ENCODE data around the gene CANT1. TPM values are rescaled to one million over a fixed set of nuclear protein-coding genes. Genes with fewer than 3 reads are reported as not detected.
"Not testable (repeated sequence)": the region's sequence is repeated elsewhere in the genome, so short reads cannot be mapped to it uniquely, and the experiment has no call there.

CANT1 gene
- total RNA-seq, 5 donors from 2014 or later (not counting 1 experiment from before 2014, with no cell fraction given) = 46.2 to 63.1 (median 57.7) TPM

GRCh38 chr17:78966123-78966813 is 43.3 kb downstream of the CANT1 start:
- WGBS (ENCODE audit: insufficient coverage) = 88% methylated on average over 14 of the region's 26 CpGs
- Mint-ChIP-seq H3K4me1 (peaks cover 4 to 9% (median 7%) of the 10 kb centered on the region in 3 donors), H3K36me3 (no peaks in the 10 kb centered on the region), H3K27ac (no peak overlapping the region), H3K9me3 (no peaks in the 10 kb centered on the region), H3K27me3 (no peaks in the 10 kb centered on the region), H3K4me3 (no peak overlapping the region)
- peaks cover 0 to 7% of the 10 kb centered on the region in 2 experiments for H3K27me3 ChIP-seq (replicated peaks in 1 of 2; ENCODE audit: control insufficient read depth in 2 of 2, extremely low read depth in 1 of 2, insufficient read depth in 2 of 2, low read length in 1 of 2)
- H3K36me3 ChIP-seq (ENCODE audit: control insufficient read depth in 2 of 2, extremely low read depth in 1 of 2, insufficient read depth in 1 of 2, low read length in 1 of 2) = peaks cover 2 to 7% of the 10 kb centered on the region in 2 donors
- H3K9me3 ChIP-seq = no peaks in the 10 kb centered on the region
- POLR2A ChIA-PET = no interaction called here
- no peak overlapping the region for H3K27ac ChIP-seq (ENCODE audit: low read length)
- no peak overlapping the region for H3K4me3 ChIP-seq (ENCODE audit: control insufficient read depth in 1 of 2, extremely low read depth in 1 of 2, low read length in 1 of 2)
- ATAC-seq (replicated peaks in 1 of 4) = no peak
- CTCF ChIA-PET = interaction anchor here in 1 of 2 donors (0.6 kb wide), 1 partner anchor 101 kb away, joined by 4 read pairs; no protein-coding TSS in a partner anchor
- peaks cover 0 to 5% of the 10 kb centered on the region in 2 experiments for H3K4me1 ChIP-seq (ENCODE audit: control insufficient read depth in 1 of 2, extremely low read depth in 1 of 2, insufficient read depth in 2 of 2, low read length in 2 of 2)
- DNase-seq = no peak

DNA sequence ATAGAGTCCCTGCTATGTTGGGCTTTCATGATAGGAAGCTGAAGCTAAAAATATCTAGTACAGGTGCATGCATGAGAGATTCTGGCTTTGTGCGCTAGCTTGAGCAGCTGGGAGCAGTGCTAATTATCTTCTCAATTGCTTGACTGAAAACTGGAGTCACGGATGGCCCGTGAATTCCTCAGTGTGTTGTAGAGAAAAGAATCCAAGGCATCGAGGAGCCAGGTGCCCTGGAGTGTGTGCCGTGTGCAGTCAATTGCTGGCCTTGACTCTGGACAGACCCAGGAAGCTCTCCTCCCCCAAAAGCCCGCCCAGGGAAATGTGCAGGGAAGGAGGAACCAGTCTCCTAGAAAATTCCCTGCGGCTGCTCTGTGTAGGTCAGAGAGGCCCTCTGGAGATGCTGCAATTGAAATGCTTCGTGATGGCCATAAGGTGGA is 44.1 kb downstream of the CANT1 start:
- DNase-seq (no peak), ATAC-seq (replicated peaks in 1 of 4) (no peak)
- Histone ChIP-seq H3K36me3 (ENCODE audit: control insufficient read depth in 2 of 2, extremely low read depth in 1 of 2, insufficient read depth in 1 of 2, low read length in 1 of 2) (peaks cover 2 to 7% of the 10 kb centered on the region in 2 donors), H3K9me3 (no peaks in the 10 kb centered on the region), H3K27me3 (replicated peaks in 1 of 2; ENCODE audit: control insufficient read depth in 2 of 2, extremely low read depth in 1 of 2, insufficient read depth in 2 of 2, low read length in 1 of 2) (peaks cover 0 to 3% of the 10 kb centered on the region in 2 experiments), H3K4me3 (ENCODE audit: control insufficient read depth in 1 of 2, extremely low read depth in 1 of 2, low read length in 1 of 2) (no peak overlapping the region), H3K27ac (ENCODE audit: low read length) (no peak overlapping the region), H3K4me1 (ENCODE audit: control insufficient read depth in 1 of 2, extremely low read depth in 1 of 2, insufficient read depth in 2 of 2, low read length in 2 of 2) (no peaks in the 10 kb centered on the region)
- WGBS (ENCODE audit: insufficient coverage) = 78% methylated on average over 5 of the region's 8 CpGs
- CTCF ChIA-PET = no interaction called here
- Mint-ChIP-seq H3K27ac (no peak overlapping the region), H3K9me3 (no peaks in the 10 kb centered on the region), H3K4me1 (peaks cover 0 to 3% (median 2%) of the 10 kb centered on the region in 3 donors), H3K27me3 (no peaks in the 10 kb centered on the region), H3K36me3 (no peaks in the 10 kb centered on the region), H3K4me3 (no peak overlapping the region)
- POLR2A ChIA-PET = no interaction called here

DNA sequence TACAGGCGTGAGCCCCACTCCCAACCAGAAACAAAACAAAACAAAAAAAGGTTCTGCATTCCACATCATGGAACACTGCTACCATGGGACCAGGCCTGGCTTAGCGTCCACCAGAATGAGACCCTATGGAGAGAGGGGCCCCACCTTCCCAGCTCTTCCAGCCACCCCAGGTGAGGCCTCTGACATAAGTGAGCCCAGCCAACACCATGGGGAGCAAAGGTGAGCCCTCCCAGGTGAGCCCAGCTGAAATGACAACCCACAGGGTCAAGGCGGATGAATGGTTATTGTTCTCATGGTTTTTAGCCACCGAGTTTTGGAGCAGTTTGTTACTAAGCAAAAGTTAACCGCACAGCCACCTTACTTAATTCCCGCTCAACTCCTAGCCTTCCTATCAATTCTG is 46.2 kb downstream of the CANT1 start:
- no peaks in the 10 kb centered on the region for H3K9me3 Mint-ChIP-seq
- H3K27me3 Mint-ChIP-seq = peaks cover 0 to 3% of the 10 kb centered on the region in 2 donors
- no peaks in the 10 kb centered on the region for H3K27me3 ChIP-seq (replicated peaks in 1 of 2; ENCODE audit: control insufficient read depth in 2 of 2, extremely low read depth in 1 of 2, insufficient read depth in 2 of 2, low read length in 1 of 2)
- no peak overlapping the region for H3K27ac ChIP-seq (ENCODE audit: low read length)
- no peak overlapping the region for H3K27ac Mint-ChIP-seq
- DNase-seq (no peak), ATAC-seq (replicated peaks in 1 of 4) (no peak)
- no peaks in the 10 kb centered on the region for H3K4me1 Mint-ChIP-seq
- no peaks in the 10 kb centered on the region for H3K36me3 Mint-ChIP-seq
- H3K36me3 ChIP-seq (ENCODE audit: control insufficient read depth in 2 of 2, extremely low read depth in 1 of 2, insufficient read depth in 1 of 2, low read length in 1 of 2) = peaks cover 0 to 5% of the 10 kb centered on the region in 2 donors
- H3K4me1 ChIP-seq (ENCODE audit: control insufficient read depth in 1 of 2, extremely low read depth in 1 of 2, insufficient read depth in 2 of 2, low read length in 2 of 2) = no peaks in the 10 kb centered on the region
- H3K4me3 ChIP-seq (ENCODE audit: control insufficient read depth in 1 of 2, extremely low read depth in 1 of 2, low read length in 1 of 2) = no peak overlapping the region
- H3K9me3 ChIP-seq = no peaks in the 10 kb centered on the region
- WGBS (ENCODE audit: insufficient coverage) = 93% methylated on average over 2 of the region's 6 CpGs
- H3K4me3 Mint-ChIP-seq = no peak overlapping the region
- CTCF ChIA-PET = interaction anchor here (0.6 to 0.7 kb wide), 2 partner anchors 393 to 432 kb away, joined by 3 to 4 read pairs; no protein-coding TSS in a partner anchor
- POLR2A ChIA-PET = no interaction called here

- H3K27ac ChIP-seq (ENCODE audit: low read length); POLR2A ChIA-PET; DNase-seq; H3K4me3 Mint-ChIP-seq; H3K27me3 Mint-ChIP-seq; H3K9me3 Mint-ChIP-seq; H3K4me3 ChIP-seq (ENCODE audit: control insufficient read depth in 1 of 2, extremely low read depth in 1 of 2, low read length in 1 of 2); H3K4me1 Mint-ChIP-seq; H3K4me1 ChIP-seq (ENCODE audit: control insufficient read depth in 1 of 2, extremely low read depth in 1 of 2, insufficient read depth in 2 of 2, low read length in 2 of 2); H3K27ac Mint-ChIP-seq; H3K36me3 Mint-ChIP-seq; H3K36me3 ChIP-seq (ENCODE audit: control insufficient read depth in 2 of 2, extremely low read depth in 1 of 2, insufficient read depth in 1 of 2, low read length in 1 of 2); ATAC-seq (replicated peaks in 1 of 4); H3K27me3 ChIP-seq (replicated peaks in 1 of 2; ENCODE audit: control insufficient read depth in 2 of 2, extremely low read depth in 1 of 2, insufficient read depth in 2 of 2, low read length in 1 of 2); H3K9me3 ChIP-seq: not testable (repeated sequence)
- WGBS (ENCODE audit: insufficient coverage) = 93% methylated on average over 6 of the region's 8 CpGs
- CTCF ChIA-PET = interaction anchor here in 1 of 2 donors (0.6 kb wide), 1 partner anchor 393 kb away, joined by 3 read pairs; no protein-coding TSS in a partner anchor
These were observed 46.6 kb downstream of the CANT1 start for GRCh38 chr17:78962984-78963348.

GRCh38 chr17:78962345-78962983 is 47.1 kb downstream of the CANT1 start:
- 83% methylated on average over 16 of the region's 19 CpGs for WGBS (ENCODE audit: insufficient coverage)
- no peaks in the 10 kb centered on the region for H3K9me3 Mint-ChIP-seq
- Histone ChIP-seq H3K27ac (ENCODE audit: low read length) (no peak overlapping the region), H3K27me3 (replicated peaks in 1 of 2; ENCODE audit: control insufficient read depth in 2 of 2, extremely low read depth in 1 of 2, insufficient read depth in 2 of 2, low read length in 1 of 2) (peaks cover 0 to 4% of the 10 kb centered on the region in 2 experiments), H3K9me3 (no peaks in the 10 kb centered on the region), H3K4me3 (ENCODE audit: control insufficient read depth in 1 of 2, extremely low read depth in 1 of 2, low read length in 1 of 2) (no peak overlapping the region), H3K4me1 (ENCODE audit: control insufficient read depth in 1 of 2, extremely low read depth in 1 of 2, insufficient read depth in 2 of 2, low read length in 2 of 2) (no peaks in the 10 kb centered on the region), H3K36me3 (ENCODE audit: control insufficient read depth in 2 of 2, extremely low read depth in 1 of 2, insufficient read depth in 1 of 2, low read length in 1 of 2) (no peaks in the 10 kb centered on the region)
- H3K4me3 Mint-ChIP-seq = no peak overlapping the region
- ChIA-PET CTCF (interaction anchor here in 1 of 2 donors (0.6 kb wide), 1 partner anchor 392 kb away, joined by 3 read pairs; no protein-coding TSS in a partner anchor), POLR2A (no interaction called here)
- peaks cover 0 to 3% of the 10 kb centered on the region in 2 donors for H3K27me3 Mint-ChIP-seq
- no peak for ATAC-seq (replicated peaks in 1 of 4)
- H3K27ac Mint-ChIP-seq = no peak overlapping the region
- no peaks in the 10 kb centered on the region for H3K36me3 Mint-ChIP-seq
- DNase-seq = no peak
- no peaks in the 10 kb centered on the region for H3K4me1 Mint-ChIP-seq

GRCh38 chr17:78961571-78961970 is 48.0 kb downstream of the CANT1 start:
- Mint-ChIP-seq H3K36me3 (no peaks in the 10 kb centered on the region), H3K9me3 (no peaks in the 10 kb centered on the region), H3K27ac (no peak overlapping the region), H3K4me1 (no peaks in the 10 kb centered on the region), H3K27me3 (peaks cover 0 to 3% of the 10 kb centered on the region in 2 donors), H3K4me3 (no peak overlapping the region)
- ChIA-PET POLR2A (no interaction called here), CTCF (no interaction called here)
- Histone ChIP-seq H3K4me1 (ENCODE audit: control insufficient read depth in 1 of 2, extremely low read depth in 1 of 2, insufficient read depth in 2 of 2, low read length in 2 of 2) (no peaks in the 10 kb centered on the region), H3K4me3 (ENCODE audit: control insufficient read depth in 1 of 2, extremely low read depth in 1 of 2, low read length in 1 of 2) (no peak overlapping the region), H3K9me3 (no peaks in the 10 kb centered on the region), H3K27me3 (replicated peaks in 1 of 2; ENCODE audit: control insufficient read depth in 2 of 2, extremely low read depth in 1 of 2, insufficient read depth in 2 of 2, low read length in 1 of 2) (peaks cover 0 to 9% of the 10 kb centered on the region in 2 experiments), H3K36me3 (ENCODE audit: control insufficient read depth in 2 of 2, extremely low read depth in 1 of 2, insufficient read depth in 1 of 2, low read length in 1 of 2) (no peaks in the 10 kb centered on the region), H3K27ac (ENCODE audit: low read length) (no peak overlapping the region)
- ATAC-seq (replicated peaks in 1 of 4) (no peak), DNase-seq (no peak)
- 87% methylated on average over 3 of the region's 4 CpGs for WGBS (ENCODE audit: insufficient coverage)
